Measurements from ENCODE around the gene IKBKE. TPM values are rescaled to one million over a fixed set of nuclear protein-coding genes. Genes with fewer than 3 reads are reported as not detected.
A peak's percentile ranks its signal among the peaks of the same experiment; 100 is the strongest.

IKBKE gene
- polyA plus RNA-seq, 4 donors, result 4.1 to 8.7 (median 6.9) TPM

DNA sequence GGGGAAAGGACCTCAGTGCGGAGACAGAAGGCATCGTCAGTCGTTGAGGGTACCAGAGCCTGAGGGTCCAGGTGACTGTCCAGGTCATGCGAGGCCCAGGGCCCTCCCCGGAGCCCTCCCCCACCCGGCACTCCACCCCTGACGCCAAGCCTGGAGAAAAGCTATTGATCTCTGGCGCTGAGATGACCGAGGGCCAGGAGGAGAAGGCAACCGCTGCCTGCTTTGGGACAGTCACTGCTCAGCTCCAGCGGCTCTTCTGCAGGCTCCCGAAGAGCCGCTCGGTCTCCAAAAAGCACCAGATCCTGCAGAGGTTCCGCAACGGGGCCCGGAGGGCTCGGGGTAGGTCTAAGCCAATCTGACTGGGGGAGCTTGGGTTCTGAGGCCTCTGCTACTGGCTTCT is 47.9 kb downstream of the IKBKE start:
- no peaks in the 10 kb centered on the region for H3K36me3 ChIP-seq (ENCODE audit: control insufficient read depth in 3 of 3, insufficient read depth in 2 of 3, low read depth in 1 of 3, low read length in 3 of 3)
- WGBS, 3 donors, result 92 to 94% (median 93%) methylated on average over 18 of the region's 18 CpGs
- H3K4me3 ChIP-seq (ENCODE audit: low read depth in 1 of 3, low read length in 3 of 3), result no peak overlapping the region
- peaks cover 0 to 6% (median 0%) of the 10 kb centered on the region in 3 donors for H3K27me3 ChIP-seq (ENCODE audit: control insufficient read depth in 3 of 3, insufficient read depth in 3 of 3, low read length in 3 of 3)
- DNase-seq, result no peak
- H3K9me3 ChIP-seq (ENCODE audit: control insufficient read depth in 2 of 2, insufficient read depth in 1 of 2, low read depth in 1 of 2, low read length in 1 of 2), result no peaks in the 10 kb centered on the region
- no peak for FAIRE-seq
- H3K4me1 ChIP-seq (ENCODE audit: control insufficient read depth in 3 of 3, insufficient read depth in 2 of 3, low read depth in 1 of 3, low read length in 2 of 3), result peaks cover 0 to 10% (median 0%) of the 10 kb centered on the region in 3 donors
- no peak overlapping the region for H3K27ac ChIP-seq (ENCODE audit: low read depth in 1 of 3, low read length in 2 of 3)

DNA sequence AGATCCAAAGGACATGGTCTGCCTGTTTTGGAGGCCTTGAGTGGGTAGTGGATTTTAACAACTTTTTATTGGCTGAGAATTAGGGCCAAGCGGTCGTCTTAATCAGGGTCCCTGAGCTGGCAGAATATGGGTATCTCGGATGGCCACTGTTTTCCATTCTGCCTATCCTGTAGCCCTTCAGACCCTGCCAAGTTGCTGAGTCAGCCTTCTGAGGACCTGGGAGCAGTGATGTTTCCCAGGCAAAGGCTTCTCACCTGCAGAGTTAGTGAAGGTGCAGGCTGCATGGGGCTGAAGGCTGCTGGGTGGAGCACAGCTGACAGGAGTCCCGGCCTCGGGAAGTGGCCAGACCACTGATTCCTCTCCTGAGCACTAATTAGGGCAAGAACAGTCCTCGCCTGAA is 48.5 kb downstream of the IKBKE start:
- H3K36me3 ChIP-seq (ENCODE audit: control insufficient read depth in 3 of 3, insufficient read depth in 2 of 3, low read depth in 1 of 3, low read length in 3 of 3), result no peaks in the 10 kb centered on the region
- no peaks in the 10 kb centered on the region for H3K9me3 ChIP-seq (ENCODE audit: control insufficient read depth in 2 of 2, insufficient read depth in 1 of 2, low read depth in 1 of 2, low read length in 1 of 2)
- DNase-seq (no peak), FAIRE-seq (no peak)
- peaks cover 0 to 10% (median 0%) of the 10 kb centered on the region in 3 donors for H3K4me1 ChIP-seq (ENCODE audit: control insufficient read depth in 3 of 3, insufficient read depth in 2 of 3, low read depth in 1 of 3, low read length in 2 of 3)
- WGBS, 3 donors, result 84 to 89% (median 84%) methylated on average over 6 of the region's 6 CpGs
- no peak overlapping the region for H3K4me3 ChIP-seq (ENCODE audit: low read depth in 1 of 3, low read length in 3 of 3)
- no peak overlapping the region for H3K27ac ChIP-seq (ENCODE audit: low read depth in 1 of 3, low read length in 2 of 3)
- peaks cover 0 to 6% (median 0%) of the 10 kb centered on the region in 3 donors for H3K27me3 ChIP-seq (ENCODE audit: control insufficient read depth in 3 of 3, insufficient read depth in 3 of 3, low read length in 3 of 3)

DNA sequence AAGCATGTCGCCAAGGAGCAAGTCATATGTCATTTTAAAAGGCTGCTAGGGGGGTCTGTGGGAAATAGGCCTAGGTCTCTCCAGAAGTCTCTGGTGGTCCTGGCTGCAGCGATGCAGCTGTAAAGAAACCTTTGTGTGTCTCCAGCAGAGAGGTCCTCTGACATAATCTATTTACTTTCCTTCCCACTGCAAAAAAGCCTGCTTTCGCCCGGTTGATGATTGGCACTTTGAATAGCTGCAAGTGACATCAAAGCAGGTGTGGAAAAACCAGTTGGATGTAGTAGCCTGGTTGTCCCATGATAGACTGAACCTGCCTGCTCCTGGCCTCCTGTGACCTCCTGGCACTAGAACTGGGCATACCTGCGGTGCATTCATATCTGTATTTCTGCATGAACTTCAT is 50.9 kb downstream of the IKBKE start:
- FAIRE-seq, result no peak
- H3K4me1 ChIP-seq (ENCODE audit: control insufficient read depth in 3 of 3, insufficient read depth in 2 of 3, low read depth in 1 of 3, low read length in 2 of 3), result peaks cover 0 to 10% (median 0%) of the 10 kb centered on the region in 3 donors
- H3K9me3 ChIP-seq (ENCODE audit: control insufficient read depth in 2 of 2, insufficient read depth in 1 of 2, low read depth in 1 of 2, low read length in 1 of 2), result no peaks in the 10 kb centered on the region
- 36 to 66% (median 55%) methylated on average over 5 of the region's 5 CpGs for WGBS, 3 donors
- DNase-seq, result peak in 1 of 2 donors; percentile 42
- H3K36me3 ChIP-seq (ENCODE audit: control insufficient read depth in 3 of 3, insufficient read depth in 2 of 3, low read depth in 1 of 3, low read length in 3 of 3), result no peaks in the 10 kb centered on the region
- H3K27ac ChIP-seq (ENCODE audit: low read depth in 1 of 3, low read length in 2 of 3), result no peak overlapping the region
- peaks cover 0 to 6% (median 0%) of the 10 kb centered on the region in 3 donors for H3K27me3 ChIP-seq (ENCODE audit: control insufficient read depth in 3 of 3, insufficient read depth in 3 of 3, low read length in 3 of 3)
- H3K4me3 ChIP-seq (ENCODE audit: low read depth in 1 of 3, low read length in 3 of 3), result no peak overlapping the region

DNA sequence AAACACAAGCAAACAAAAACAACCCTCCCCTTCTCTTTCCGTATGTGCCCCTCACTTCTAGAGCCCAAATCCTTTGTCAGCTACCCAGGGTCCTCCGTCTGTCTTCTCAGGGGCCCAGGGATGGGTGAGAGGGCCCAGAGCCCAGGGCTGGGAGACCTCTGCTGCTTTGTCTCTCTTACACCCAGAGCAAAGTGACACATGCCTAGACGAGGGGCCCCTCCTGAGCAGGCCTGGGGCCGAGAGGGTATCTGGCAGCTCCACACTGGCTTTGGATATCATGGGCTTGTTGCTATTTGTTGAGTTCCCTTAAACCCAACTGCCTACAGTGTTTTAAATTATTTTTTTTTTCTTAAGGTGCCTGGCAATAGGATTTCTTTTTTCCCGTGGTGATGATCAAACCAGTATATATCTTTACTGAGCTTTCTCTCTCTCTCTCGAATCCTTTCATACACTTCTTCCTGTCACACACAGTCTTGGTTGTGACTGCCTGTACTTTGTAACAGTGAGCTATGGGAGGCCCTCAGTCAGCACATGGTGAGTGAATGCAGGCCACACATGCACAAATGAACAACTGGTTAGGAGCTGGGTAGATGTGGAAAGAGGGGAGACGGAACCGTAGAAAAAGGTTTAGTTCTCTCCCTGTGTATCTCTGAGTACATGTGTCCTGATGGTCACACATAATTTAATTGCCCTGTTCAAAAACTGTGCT is 51.6 kb downstream of the IKBKE start:
- H3K36me3 ChIP-seq (ENCODE audit: control insufficient read depth in 3 of 3, insufficient read depth in 2 of 3, low read depth in 1 of 3, low read length in 3 of 3), result no peaks in the 10 kb centered on the region
- WGBS, 3 donors, result 69 to 77% (median 75%) methylated on average over 8 of the region's 8 CpGs
- DNase-seq (peak in 1 of 2 donors; percentile 24), FAIRE-seq (no peak)
- H3K27ac ChIP-seq (ENCODE audit: low read depth in 1 of 3, low read length in 2 of 3), result no peak overlapping the region
- peaks cover 0 to 3% (median 0%) of the 10 kb centered on the region in 3 donors for H3K27me3 ChIP-seq (ENCODE audit: control insufficient read depth in 3 of 3, insufficient read depth in 3 of 3, low read length in 3 of 3)
- H3K9me3 ChIP-seq (ENCODE audit: control insufficient read depth in 2 of 2, insufficient read depth in 1 of 2, low read depth in 1 of 2, low read length in 1 of 2), result no peaks in the 10 kb centered on the region
- peaks cover 0 to 10% (median 0%) of the 10 kb centered on the region in 3 donors for H3K4me1 ChIP-seq (ENCODE audit: control insufficient read depth in 3 of 3, insufficient read depth in 2 of 3, low read depth in 1 of 3, low read length in 2 of 3)
- no peak overlapping the region for H3K4me3 ChIP-seq (ENCODE audit: low read depth in 1 of 3, low read length in 3 of 3)

DNA sequence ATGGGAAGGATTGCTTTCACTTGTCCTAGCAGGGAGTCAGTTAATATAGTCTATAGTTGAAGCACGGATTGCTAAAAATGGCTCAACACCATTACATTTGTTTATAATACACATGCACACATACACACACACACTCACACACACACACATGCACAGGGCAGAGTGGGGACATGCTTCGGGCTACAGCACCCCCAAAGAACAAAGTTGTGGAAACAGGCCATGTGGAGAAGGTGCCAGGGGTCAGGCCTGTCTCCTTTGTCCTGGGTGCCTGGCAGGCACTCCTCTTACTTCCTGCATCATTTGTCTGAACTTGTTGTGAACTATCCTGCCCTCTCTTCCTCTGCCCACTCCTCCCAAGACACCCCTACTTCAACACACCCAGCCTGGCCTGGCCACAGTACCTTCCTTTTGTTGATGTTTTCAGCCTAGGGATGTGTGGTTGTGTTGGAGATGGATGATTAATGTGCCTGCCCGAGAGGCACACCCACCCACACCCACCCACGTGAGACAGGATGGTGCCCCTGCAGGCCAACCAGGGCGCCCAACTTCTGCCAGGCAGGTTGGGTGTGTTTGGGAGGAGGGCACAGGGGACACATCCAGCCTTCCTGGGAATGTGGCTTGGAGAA is 54.6 kb downstream of the IKBKE start:
- DNase-seq, result no peak

GRCh38 chr1:206526064-206526911 is 56.0 kb downstream of the IKBKE start:
- no peaks in the 10 kb centered on the region for H3K27me3 ChIP-seq (ENCODE audit: control insufficient read depth in 3 of 3, insufficient read depth in 3 of 3, low read length in 3 of 3)
- no peaks in the 10 kb centered on the region for H3K36me3 ChIP-seq (ENCODE audit: control insufficient read depth in 3 of 3, insufficient read depth in 2 of 3, low read depth in 1 of 3, low read length in 3 of 3)
- no peaks in the 10 kb centered on the region for H3K9me3 ChIP-seq (ENCODE audit: control insufficient read depth in 2 of 2, insufficient read depth in 1 of 2, low read depth in 1 of 2, low read length in 1 of 2)
- no peak for DNase-seq
- no peak for FAIRE-seq
- H3K4me3 ChIP-seq (ENCODE audit: low read depth in 1 of 3, low read length in 3 of 3), result no peak overlapping the region
- H3K27ac ChIP-seq (ENCODE audit: low read depth in 1 of 3, low read length in 2 of 3), result no peak overlapping the region
- 61 to 83% (median 75%) methylated on average over 6 of the region's 6 CpGs for WGBS, 3 donors
- peaks cover 0 to 9% (median 0%) of the 10 kb centered on the region in 3 donors for H3K4me1 ChIP-seq (ENCODE audit: control insufficient read depth in 3 of 3, insufficient read depth in 2 of 3, low read depth in 1 of 3, low read length in 2 of 3)

More for the DNA sequence above, 54.6 kb downstream of the IKBKE start:
- H3K27me3 ChIP-seq (ENCODE audit: control insufficient read depth in 3 of 3, insufficient read depth in 3 of 3, low read length in 3 of 3), result no peaks in the 10 kb centered on the region
- WGBS, 3 donors, result 40 to 58% (median 55%) methylated on average over 5 of the region's 5 CpGs
- no peak overlapping the region for H3K4me3 ChIP-seq (ENCODE audit: low read depth in 1 of 3, low read length in 3 of 3)
- no peaks in the 10 kb centered on the region for H3K36me3 ChIP-seq (ENCODE audit: control insufficient read depth in 3 of 3, insufficient read depth in 2 of 3, low read depth in 1 of 3, low read length in 3 of 3)
- no peak for FAIRE-seq
- no peak overlapping the region for H3K27ac ChIP-seq (ENCODE audit: low read depth in 1 of 3, low read length in 2 of 3)
- H3K9me3 ChIP-seq (ENCODE audit: control insufficient read depth in 2 of 2, insufficient read depth in 1 of 2, low read depth in 1 of 2, low read length in 1 of 2), result no peaks in the 10 kb centered on the region
- H3K4me1 ChIP-seq (ENCODE audit: control insufficient read depth in 3 of 3, insufficient read depth in 2 of 3, low read depth in 1 of 3, low read length in 2 of 3), result peaks cover 0 to 10% (median 0%) of the 10 kb centered on the region in 3 donors

DNA sequence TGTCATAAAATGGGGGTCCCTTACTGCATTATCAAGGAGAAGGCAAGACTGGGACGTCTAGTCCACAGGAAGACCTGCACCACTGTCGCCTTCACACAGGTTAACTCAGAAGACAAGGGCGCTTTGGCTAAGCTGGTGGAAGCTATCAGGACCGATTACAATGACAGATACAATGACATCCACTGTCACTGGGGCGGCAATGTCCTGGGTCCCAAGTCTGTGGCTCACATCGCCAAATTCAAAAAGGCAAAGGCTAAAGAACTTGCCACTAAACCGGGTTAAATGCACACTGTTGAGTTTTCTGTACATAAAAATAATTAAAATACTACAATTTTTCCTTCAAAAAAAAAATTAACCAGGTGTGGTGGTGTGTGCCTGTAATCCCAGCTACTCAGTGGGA is 59.1 kb downstream of the IKBKE start:
- 82 to 92% (median 88%) methylated on average over 7 of the region's 7 CpGs for WGBS, 3 donors
- Histone ChIP-seq H3K9me3 (ENCODE audit: control insufficient read depth in 2 of 2, insufficient read depth in 1 of 2, low read depth in 1 of 2, low read length in 1 of 2) (no peaks in the 10 kb centered on the region), H3K36me3 (ENCODE audit: control insufficient read depth in 3 of 3, insufficient read depth in 2 of 3, low read depth in 1 of 3, low read length in 3 of 3) (no peaks in the 10 kb centered on the region), H3K27me3 (ENCODE audit: control insufficient read depth in 3 of 3, insufficient read depth in 3 of 3, low read length in 3 of 3) (no peaks in the 10 kb centered on the region), H3K4me3 (ENCODE audit: low read depth in 1 of 3, low read length in 3 of 3) (no peak overlapping the region), H3K4me1 (ENCODE audit: control insufficient read depth in 3 of 3, insufficient read depth in 2 of 3, low read depth in 1 of 3, low read length in 2 of 3) (no peaks in the 10 kb centered on the region), H3K27ac (ENCODE audit: low read depth in 1 of 3, low read length in 2 of 3) (no peak overlapping the region)
- FAIRE-seq (no peak), DNase-seq (no peak)

- no peaks in the 10 kb centered on the region for H3K9me3 ChIP-seq (ENCODE audit: control insufficient read depth in 2 of 2, insufficient read depth in 1 of 2, low read depth in 1 of 2, low read length in 1 of 2)
- H3K4me1 ChIP-seq (ENCODE audit: control insufficient read depth in 3 of 3, insufficient read depth in 2 of 3, low read depth in 1 of 3, low read length in 2 of 3), result no peaks in the 10 kb centered on the region
- 97 to 98% (median 97%) methylated on average over 7 of the region's 7 CpGs for WGBS, 3 donors
- DNase-seq, result no peak
- no peak overlapping the region for H3K27ac ChIP-seq (ENCODE audit: low read depth in 1 of 3, low read length in 2 of 3)
- no peak for FAIRE-seq
- peaks cover 0 to 3% (median 0%) of the 10 kb centered on the region in 3 donors for H3K27me3 ChIP-seq (ENCODE audit: control insufficient read depth in 3 of 3, insufficient read depth in 3 of 3, low read length in 3 of 3)
- H3K36me3 ChIP-seq (ENCODE audit: control insufficient read depth in 3 of 3, insufficient read depth in 2 of 3, low read depth in 1 of 3, low read length in 3 of 3), result no peaks in the 10 kb centered on the region
- H3K4me3 ChIP-seq (ENCODE audit: low read depth in 1 of 3, low read length in 3 of 3), result no peak overlapping the region
Observed at GRCh38 chr1:206532368-206532767, 62.1 kb downstream of the IKBKE start.

Data from small intestine (tissue), 7 donors.